GM12873 (cell line): ENCODE results near the gene EPHA10.

ENCODE experiments used
- TF ChIP-seq, protein P1 (sequence below): IDR thresholded peaks from 2 replicates; pipeline ENCODE4 v1.5.1; 2012; ENCODE audit warnings: low read depth, mild to moderate bottlenecking, moderate library complexity, low read length, control low read depth; ENCODE audit not compliant: insufficient read depth; ENCODE audit errors: missing control alignments

Gene EPHA10

DNA sequence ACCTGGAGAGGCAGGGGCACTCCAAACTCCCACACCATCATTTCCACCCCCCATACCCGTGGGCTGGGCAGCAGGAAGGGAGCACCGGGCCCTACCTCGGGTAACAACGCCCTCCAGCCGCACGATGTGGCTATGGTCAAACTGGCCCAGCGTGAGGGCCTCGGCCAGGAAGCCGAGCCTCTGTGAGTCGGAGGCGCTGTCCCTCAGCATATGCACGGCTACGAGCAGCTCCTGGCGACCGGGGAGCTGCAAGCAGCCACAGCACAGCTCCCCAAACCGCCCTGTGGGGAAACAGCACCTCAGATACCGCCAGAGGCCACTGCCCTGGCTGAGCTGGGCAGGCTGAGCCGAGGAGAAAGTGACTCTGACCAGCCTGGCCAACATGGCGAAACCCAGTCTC lies 43.4 kb downstream of the EPHA10 start:
- TF ChIP-seq, protein P1, sequence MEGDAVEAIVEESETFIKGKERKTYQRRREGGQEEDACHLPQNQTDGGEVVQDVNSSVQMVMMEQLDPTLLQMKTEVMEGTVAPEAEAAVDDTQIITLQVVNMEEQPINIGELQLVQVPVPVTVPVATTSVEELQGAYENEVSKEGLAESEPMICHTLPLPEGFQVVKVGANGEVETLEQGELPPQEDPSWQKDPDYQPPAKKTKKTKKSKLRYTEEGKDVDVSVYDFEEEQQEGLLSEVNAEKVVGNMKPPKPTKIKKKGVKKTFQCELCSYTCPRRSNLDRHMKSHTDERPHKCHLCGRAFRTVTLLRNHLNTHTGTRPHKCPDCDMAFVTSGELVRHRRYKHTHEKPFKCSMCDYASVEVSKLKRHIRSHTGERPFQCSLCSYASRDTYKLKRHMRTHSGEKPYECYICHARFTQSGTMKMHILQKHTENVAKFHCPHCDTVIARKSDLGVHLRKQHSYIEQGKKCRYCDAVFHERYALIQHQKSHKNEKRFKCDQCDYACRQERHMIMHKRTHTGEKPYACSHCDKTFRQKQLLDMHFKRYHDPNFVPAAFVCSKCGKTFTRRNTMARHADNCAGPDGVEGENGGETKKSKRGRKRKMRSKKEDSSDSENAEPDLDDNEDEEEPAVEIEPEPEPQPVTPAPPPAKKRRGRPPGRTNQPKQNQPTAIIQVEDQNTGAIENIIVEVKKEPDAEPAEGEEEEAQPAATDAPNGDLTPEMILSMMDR: no peak

DNA sequence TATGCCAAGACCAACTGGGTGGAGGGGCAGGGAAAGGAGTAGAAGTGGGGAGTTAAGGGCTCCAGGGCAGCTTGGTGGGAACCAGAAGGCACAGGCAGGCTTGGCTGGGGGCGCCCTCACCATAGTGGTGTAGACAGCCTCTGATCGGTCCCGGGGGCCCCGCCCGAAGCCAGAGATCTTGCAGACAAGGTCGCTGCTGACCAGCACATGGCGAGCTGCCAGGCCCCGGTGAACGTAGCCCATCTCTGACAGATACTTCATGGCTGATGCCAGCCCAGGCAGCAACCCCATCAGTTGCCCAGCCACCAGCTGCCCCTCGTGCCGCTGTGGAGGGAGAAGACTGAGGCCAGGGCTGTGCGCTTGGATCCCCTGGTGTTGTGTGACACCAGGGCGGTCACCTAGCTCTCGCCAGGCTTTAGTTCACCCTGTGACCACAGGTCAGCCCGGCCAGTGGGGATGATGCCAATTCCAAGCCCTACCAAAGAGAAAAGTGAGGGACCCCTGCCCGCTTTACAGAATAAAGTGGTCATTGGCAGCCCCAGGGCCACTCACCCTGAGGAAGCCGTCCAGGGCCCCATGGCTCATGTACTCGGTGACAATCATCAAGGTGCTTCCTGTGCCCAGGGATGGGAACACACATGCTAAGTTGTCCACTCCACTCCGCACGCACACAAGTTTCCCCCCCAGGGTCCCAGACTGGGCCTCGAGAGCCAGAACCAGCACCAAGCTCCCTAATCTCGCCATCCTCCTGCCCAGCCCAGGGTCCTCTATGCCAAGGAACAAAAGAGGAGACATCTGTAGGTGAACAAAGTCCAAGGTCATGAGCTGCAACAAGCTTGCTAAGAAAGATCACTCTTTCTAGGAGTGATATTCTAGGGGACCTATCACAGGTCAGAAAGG lies 44.4 kb downstream of the EPHA10 start:
- TF ChIP-seq, protein P1: no peak

DNA sequence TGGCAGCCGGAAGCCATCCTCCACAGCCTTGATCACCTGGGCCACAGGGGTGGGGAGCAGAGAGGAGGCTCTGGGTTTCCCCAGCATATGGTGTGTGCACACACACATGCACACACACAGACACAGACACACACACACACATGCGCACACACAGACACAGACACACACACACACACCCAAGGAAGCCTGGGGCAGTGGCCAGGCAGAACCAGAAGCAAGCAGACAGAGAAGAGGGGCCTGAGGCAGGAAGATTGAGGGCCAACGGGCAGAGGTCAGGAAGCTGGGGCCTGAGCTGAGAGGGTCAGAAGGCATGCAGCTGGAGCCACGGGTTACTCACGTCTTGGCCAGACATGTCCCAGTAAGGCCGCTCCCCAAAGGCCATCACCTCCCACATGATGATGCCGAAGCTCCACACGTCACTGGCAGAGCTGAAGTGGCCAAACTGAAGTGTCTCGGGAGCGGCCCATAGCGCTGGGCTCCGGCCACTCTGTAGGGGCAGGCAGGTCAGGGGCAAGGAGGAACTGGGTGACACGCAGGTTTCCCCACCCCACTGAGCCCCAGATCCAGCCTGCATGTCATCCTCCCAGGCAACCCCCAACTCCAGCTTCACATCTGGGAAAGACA lies 45.2 kb downstream of the EPHA10 start:
- TF ChIP-seq, protein P1: no peak

DNA sequence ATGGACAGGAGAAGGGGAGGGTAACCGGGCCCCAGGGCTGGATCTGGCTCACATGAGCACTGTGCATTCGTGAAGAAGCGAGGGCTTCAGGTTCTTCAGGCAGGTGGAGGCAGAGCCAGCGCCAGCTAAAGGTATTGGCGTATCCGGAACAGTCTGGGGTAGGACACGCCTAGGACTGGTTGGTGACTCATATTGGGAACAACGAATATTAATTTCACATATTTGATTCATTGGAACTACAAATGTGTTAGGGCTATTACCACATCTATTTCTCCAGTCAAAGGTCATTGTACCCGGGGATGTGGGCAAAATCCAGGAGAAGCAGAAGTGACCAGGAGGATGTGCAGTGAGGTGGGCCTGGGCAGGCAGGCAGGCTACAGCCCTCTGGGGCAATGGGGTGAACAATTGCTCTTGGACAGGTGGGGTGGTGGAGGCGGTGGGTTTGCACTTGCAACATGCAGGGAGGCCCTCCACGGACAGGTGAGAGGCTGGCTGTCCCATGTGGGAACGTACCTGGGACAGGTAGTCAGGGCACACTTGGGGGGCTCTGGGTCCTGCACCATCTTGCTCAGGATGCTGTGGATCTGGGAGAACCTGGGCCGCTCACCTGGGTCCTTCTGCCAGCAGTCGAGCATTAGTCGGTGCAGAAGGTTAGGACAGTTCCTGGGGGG lies 45.9 kb downstream of the EPHA10 start:
- TF ChIP-seq, protein P1: no peak

DNA sequence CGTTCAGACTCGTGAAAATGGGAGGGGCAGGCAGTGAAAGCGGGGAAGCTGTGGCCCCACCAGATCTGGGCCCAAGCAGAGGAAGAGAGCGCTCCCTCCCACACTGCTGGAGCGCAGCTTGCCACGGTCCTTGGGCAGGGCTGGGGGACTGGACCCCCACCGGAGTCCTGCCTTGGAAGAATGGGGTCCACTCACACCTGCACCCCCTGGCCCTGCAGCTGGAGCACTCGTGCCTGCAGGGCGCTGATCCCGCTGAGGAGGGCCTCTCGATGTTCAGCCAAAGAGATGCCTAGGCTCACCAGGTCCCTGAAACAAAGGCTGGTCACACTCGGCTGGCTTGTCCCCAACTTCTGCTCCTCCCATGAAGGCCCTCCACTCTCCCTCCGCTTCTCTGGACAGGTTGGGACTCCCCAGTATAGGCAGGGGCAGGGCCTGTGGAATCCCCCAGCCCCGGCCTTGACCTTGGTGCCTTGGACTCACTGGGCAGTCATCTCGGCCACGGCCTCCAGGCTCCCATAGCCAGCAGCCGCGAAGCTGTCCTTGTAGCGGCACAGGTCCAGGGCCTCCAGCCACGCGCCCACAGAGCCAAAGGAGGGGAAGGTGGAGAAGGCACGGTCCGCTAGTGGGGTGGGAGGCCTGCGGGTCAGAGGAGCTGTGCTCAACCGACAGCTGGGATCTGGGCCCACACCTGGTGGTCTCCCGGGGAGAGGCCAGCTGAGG lies 46.6 kb downstream of the EPHA10 start:
- TF ChIP-seq, protein P1: no peak

DNA sequence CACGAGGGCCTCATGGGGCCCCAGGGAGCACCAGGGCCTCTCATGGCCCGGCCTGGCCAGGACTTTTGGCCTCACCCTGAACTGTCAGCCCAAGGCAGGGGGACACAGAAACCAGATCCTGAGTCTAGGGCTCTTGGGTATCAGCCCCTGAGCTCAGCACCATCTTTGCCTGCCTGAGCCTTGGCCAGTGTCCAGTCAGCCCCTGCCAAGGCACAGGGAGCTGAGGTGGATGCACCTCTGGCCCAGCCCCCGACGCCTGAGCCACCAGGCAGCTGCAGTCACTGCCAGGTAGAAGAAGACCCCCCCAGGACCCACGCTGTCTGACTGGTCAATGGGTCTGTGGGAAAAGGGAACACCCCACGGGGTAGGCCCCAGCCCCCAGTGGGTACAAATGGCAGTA lies 47.3 kb downstream of the EPHA10 start:
- TF ChIP-seq, protein P1: no peak
